Measurements from ENCODE around the gene FMN1. TPM values are rescaled to one million over a fixed set of nuclear protein-coding genes. Genes with fewer than 3 reads are reported as not detected.

FMN1 gene, protein sequence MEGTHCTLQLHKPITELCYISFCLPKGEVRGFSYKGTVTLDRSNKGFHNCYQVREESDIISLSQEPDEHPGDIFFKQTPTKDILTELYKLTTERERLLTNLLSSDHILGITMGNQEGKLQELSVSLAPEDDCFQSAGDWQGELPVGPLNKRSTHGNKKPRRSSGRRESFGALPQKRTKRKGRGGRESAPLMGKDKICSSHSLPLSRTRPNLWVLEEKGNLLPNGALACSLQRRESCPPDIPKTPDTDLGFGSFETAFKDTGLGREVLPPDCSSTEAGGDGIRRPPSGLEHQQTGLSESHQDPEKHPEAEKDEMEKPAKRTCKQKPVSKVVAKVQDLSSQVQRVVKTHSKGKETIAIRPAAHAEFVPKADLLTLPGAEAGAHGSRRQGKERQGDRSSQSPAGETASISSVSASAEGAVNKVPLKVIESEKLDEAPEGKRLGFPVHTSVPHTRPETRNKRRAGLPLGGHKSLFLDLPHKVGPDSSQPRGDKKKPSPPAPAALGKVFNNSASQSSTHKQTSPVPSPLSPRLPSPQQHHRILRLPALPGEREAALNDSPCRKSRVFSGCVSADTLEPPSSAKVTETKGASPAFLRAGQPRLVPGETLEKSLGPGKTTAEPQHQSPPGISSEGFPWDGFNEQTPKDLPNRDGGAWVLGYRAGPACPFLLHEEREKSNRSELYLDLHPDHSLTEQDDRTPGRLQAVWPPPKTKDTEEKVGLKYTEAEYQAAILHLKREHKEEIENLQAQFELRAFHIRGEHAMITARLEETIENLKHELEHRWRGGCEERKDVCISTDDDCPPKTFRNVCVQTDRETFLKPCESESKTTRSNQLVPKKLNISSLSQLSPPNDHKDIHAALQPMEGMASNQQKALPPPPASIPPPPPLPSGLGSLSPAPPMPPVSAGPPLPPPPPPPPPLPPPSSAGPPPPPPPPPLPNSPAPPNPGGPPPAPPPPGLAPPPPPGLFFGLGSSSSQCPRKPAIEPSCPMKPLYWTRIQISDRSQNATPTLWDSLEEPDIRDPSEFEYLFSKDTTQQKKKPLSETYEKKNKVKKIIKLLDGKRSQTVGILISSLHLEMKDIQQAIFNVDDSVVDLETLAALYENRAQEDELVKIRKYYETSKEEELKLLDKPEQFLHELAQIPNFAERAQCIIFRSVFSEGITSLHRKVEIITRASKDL (N-terminal part only)
- 3.0 TPM for polyA plus RNA-seq (2013, experiment 1 of 2; ENCODE audit: insufficient read length)
- 3.5 TPM for polyA plus RNA-seq (2013, experiment 2 of 2; ENCODE audit: insufficient read length)

DNA sequence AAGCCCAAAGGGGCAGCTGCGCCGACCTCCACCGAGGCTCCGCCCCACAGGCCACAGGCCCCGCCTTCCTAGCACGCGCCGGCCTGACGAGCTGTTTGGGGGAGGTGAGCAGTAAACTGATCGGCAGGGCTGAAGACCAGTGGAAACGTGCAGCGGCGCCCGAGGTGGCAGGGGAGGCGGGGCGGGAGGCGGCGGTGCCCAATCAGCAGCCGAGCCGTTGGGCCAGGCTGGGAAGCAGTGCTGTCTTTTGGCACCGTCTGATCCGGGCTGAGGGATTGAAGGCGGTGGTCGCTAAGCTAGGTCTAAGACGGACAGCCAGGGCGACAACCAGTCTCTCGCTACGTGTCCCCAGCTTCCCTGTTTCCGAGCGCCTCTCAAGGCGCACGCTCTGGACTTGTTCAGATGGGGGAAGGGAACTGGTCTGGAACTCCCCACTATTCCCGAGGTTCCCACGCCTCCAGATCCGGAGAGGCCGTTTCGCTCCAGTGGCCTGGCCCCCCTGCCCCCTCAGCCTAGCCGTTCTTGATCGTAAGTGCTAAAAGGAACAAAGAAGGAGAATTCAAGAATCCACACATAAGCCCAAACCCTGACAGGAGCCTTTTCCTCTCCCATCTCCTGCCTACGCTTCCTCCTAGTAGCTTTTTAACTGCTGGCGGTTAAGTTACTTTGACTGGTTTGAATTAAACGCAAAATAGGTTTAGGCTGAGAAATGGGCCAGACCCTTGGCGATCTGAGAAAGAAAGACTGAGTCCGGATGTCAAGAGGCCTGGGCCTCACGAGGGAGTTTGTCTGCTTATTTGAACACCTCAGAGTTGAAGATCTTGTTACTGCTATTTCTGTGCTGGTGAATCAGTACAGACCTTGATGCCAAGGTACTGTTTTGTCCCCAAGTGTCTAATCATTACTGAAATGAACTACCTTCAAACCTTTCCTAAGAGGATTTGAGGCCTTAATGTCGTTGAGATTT, at the start of gene FMN1:
FMN1 (minus strand) TSS at position 11 of the 967 bp plus-strand sequence. CDS start 39,800 bp downstream, outside the sequence.
- peak; percentile 91 for DNase-seq

GRCh38 chr15:33243869-33244268, 49.4 kb upstream of the FMN1 start:
- peak; percentile 19 for DNase-seq

GRCh38 chr15:33243393-33243792, 48.9 kb upstream of the FMN1 start:
- DNase-seq = peak; percentile 43

- DNase-seq = peak; percentile 14
These were observed 48.2 kb upstream of the FMN1 start for GRCh38 chr15:33242669-33243191.

- peak; percentile 49 for DNase-seq
These were observed 47.7 kb upstream of the FMN1 start for GRCh38 chr15:33242165-33242564.

DNA sequence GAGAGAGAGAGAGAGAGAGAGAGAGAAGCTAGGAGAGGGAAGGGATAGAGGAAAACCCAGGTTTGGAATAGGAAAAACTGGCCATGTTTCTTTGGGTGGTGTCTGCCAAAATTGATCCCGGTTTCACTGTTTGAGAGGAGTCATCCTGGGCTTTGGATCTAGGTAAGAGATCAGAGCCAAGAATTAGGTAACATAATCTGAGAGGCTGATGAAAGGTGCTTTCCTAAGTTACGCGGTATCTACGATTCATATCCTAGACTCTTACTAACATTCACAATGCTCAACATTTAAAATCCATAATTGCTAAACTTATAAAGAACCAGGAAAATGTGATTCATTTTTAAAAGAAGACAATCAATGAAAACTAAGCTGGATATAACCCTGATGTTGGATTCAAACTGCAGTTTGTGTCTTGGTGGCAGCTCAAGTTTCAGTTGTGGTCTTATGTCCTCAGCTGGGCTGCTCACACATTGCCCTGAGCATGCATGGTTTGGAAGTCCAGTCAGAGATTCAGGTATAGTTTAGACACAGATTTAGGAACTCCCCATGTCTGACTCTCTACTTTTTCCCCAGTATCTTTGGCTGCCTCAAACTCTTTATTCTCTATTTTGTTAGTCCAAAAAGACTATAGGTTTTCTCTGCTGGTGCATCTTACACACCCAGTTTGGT, 42.5 kb upstream of the FMN1 start:
- no peak for DNase-seq

- DNase-seq = peak; percentile 36
These were observed 39.5 kb upstream of the FMN1 start for GRCh38 chr15:33234020-33234461.

DNA sequence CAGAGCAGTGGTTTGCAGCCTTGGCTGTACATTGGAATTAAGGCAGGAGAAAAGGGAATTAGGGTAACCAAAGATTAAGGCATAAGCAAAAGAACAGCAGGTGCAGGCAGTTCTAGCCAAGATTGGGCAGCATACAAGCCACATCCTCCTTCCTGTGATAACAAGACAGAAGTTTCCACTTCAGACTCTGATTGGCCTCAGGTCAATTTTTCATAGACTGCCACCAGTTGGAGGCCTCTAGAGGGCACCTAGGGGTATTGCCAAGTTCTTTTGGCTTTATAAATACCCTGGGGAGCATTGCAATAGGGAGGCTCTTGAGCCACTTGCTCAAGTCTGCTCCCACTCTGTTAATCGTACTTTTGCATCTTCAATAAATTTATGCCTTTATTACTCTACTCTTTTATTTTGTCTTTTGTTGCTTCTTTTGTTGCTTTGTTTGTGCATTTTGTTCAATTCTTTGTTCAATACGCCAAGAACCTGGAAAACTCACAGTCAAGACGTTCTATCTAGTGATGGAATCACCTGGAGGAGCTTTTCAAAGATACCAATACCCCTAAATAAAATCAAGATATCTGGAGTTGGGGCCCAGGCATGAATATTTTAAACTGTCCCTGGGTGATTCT, 32.2 kb upstream of the FMN1 start:
- DNase-seq = peak; percentile 24

DNA sequence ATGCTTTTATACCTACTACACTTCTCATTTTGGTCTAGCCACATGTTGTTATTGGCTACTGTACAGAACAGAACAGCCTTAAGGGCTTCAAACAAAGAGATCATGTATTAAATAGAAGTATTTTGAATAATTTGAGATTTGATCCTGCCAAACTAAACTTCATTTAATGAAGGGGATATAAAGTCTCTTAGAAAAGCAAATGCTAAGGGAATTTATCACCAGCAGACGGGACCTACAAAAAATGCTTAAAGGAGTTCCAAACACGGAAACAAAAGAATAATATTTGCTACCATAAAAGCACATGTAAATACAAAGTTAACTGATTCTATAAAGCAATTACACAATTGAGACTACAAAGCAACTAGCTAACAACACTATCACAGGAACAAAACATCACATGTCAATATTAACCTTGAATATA, 23.6 kb upstream of the FMN1 start:
- no peak for DNase-seq

- no peak for DNase-seq
These were observed 21.7 kb upstream of the FMN1 start for GRCh38 chr15:33215941-33216872.

DNA sequence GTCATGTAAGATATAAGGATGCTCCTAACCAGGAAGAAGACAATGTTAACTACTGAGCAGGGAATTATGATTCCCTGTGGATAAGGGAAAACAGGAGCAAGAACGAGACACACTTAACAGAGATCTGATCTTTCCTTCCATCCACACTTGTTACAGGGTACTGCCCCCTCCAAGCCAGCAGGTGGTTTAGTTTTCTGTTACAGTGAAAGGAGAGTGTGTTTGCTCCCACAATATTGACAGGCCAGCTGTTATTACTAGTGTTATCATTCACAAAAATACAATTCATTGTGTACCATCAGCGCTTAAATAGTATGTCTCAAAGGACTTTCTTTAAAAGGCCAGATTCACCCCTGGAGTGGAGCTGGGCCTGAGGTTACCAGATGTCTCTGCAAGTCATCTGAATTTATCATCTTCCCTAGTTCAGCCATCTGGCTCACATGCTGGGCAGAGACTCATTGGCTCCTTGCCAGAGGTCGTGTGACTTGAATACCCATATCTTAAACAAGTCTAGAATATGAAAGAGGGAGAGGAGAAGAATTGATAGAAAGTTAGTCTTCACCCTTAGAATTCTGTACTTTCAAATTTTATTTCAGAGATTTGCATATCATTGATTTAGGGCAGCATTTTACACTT, 16.8 kb upstream of the FMN1 start:
- no peak for DNase-seq

- no peak for DNase-seq
These were observed 15.3 kb upstream of the FMN1 start for GRCh38 chr15:33209575-33210481.

- no peak for DNase-seq
These were observed 13.1 kb upstream of the FMN1 start for GRCh38 chr15:33207646-33208045.

DNA sequence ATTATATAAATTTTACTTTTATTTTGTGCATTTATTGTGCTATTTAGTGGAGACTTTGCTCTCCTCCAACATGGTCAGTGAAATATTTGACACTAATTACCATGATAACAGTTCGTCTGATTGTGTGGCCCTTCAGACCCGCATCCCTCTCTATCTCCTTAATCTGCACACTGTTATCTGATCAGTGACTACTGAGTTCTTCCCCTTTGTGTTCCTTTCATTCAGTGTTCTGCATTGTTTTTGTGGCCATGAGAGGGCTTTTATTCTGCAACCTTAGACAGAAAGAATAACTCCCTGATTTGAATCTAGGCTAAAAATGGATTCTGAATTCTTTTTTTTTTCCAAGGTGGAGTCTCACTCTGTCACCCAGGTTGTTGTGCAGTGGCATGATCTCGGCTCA, 11.9 kb upstream of the FMN1 start:
- no peak for DNase-seq

DNA sequence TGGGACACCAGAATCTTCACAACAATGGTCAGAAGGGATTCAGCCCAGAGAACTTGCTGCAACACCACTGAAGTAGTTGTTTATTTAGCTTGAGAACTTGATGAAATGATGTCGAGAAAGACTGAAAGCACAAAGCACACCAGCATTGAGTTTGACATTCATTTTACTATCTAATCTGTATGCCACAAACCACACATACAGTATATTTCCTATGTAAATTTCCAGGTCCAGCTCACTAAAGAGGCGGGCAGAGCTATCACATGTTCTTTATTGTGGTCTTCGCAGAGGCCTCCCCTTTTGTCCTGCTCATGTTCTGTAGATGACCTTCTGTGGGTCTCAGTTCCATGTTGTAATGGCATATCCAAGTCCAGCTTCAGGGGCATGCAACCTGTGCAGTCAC, 10.4 kb upstream of the FMN1 start:
- no peak for DNase-seq

- no peak for DNase-seq
These were observed 9.6 kb upstream of the FMN1 start for GRCh38 chr15:33204087-33204486.
